Measurements from ENCODE around the gene NFKBIA.

DNA sequence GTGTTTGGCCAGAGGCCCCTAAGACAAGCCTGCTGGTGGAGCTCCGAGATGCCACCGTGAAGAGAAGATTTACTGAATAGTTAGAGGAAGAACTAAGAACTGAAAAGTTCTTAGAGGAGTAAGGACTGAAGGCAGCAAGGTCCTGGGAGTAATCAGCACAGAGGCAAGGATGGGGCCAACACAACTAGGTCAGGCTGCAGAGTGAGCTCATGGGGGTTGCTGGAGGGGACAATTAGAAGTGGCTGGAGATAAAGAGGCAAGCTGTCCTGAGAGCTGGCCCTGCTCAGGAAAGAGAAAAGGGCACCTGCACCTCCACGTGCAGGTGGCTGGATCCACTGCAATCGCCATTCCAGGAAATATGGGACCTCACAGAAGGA is 52.7 kb downstream of the NFKBIA start:
- TF ChIP-seq, protein P1, sequence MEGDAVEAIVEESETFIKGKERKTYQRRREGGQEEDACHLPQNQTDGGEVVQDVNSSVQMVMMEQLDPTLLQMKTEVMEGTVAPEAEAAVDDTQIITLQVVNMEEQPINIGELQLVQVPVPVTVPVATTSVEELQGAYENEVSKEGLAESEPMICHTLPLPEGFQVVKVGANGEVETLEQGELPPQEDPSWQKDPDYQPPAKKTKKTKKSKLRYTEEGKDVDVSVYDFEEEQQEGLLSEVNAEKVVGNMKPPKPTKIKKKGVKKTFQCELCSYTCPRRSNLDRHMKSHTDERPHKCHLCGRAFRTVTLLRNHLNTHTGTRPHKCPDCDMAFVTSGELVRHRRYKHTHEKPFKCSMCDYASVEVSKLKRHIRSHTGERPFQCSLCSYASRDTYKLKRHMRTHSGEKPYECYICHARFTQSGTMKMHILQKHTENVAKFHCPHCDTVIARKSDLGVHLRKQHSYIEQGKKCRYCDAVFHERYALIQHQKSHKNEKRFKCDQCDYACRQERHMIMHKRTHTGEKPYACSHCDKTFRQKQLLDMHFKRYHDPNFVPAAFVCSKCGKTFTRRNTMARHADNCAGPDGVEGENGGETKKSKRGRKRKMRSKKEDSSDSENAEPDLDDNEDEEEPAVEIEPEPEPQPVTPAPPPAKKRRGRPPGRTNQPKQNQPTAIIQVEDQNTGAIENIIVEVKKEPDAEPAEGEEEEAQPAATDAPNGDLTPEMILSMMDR (IDR thresholded peaks at IDR 0.05), result no peak
- TF ChIP-seq POLR2A (IDR thresholded peaks at IDR 0.05), result no peak

All from uterus (tissue), 2 donors.